DOHH2 (cell line): ENCODE data around the gene OCLN.

Experiments
- H3F3A ChIP-seq: fragments of 200-600 bp; sonication (generic), shearing (Covaris generic); 2 replicates; pipeline ENCODE4 v1.6.0; 2016; ENCODE audit warnings: antibody characterized with exemption, mild to moderate bottlenecking; ENCODE audit not compliant: control insufficient read depth, insufficient read depth
- H3K27ac ChIP-seq: fragments of 200-600 bp; sonication (generic); 2 replicates; pipeline ENCODE4 v1.5.1; 2014; ENCODE audit warnings: low read depth, mild to moderate bottlenecking, low read length, moderate library complexity
- H3K27me3 ChIP-seq: fragments of 200-600 bp; sonication (generic); 2 replicates; pipeline ENCODE4 v1.6.1; 2014; ENCODE audit warnings: mild to moderate bottlenecking, low read length, mixed read lengths; ENCODE audit not compliant: control insufficient read depth
- H3K36me3 ChIP-seq: fragments of 200-600 bp; sonication (generic); 2 replicates; pipeline ENCODE4 v1.6.1; 2014; ENCODE audit warnings: mild to moderate bottlenecking, low read length, moderate library complexity, mixed read lengths; ENCODE audit not compliant: control insufficient read depth
- H3K4me1 ChIP-seq: fragments of 200-600 bp; sonication (generic); 2 replicates; pipeline ENCODE4 v1.6.1; 2014; ENCODE audit warnings: mild to moderate bottlenecking, low read length, mixed read lengths; ENCODE audit not compliant: control insufficient read depth
- H3K4me2 ChIP-seq: fragments of 200-600 bp; sonication (generic); 2 replicates; pipeline ENCODE4 v1.6.0; 2014; ENCODE audit warnings: mild to moderate bottlenecking, low read length, moderate library complexity
- H3K4me3 ChIP-seq: fragments of 200-600 bp; sonication (generic); 2 replicates; pipeline ENCODE4 v1.5.1; 2014; ENCODE audit warnings: mild to moderate bottlenecking, low read length, mixed read lengths
- H3K79me2 ChIP-seq: fragments of 200-600 bp; sonication (generic); 2 replicates; pipeline ENCODE4 v1.6.1; 2014; ENCODE audit warnings: mild to moderate bottlenecking, low read length, mixed read lengths; ENCODE audit not compliant: control insufficient read depth
- H3K9me2 ChIP-seq: fragments of 200-600 bp; sonication (generic); replicated peaks from 2 replicates; pipeline ENCODE4 v1.6.1; 2014; ENCODE audit warnings: mild to moderate bottlenecking, low read length, mixed read lengths; ENCODE audit not compliant: control insufficient read depth
- H3K9me3 ChIP-seq: fragments of 200-600 bp; sonication (generic); 2 replicates; pipeline ENCODE4 v1.6.1; 2014; ENCODE audit warnings: antibody characterized with exemption, low read length, mixed read lengths; ENCODE audit not compliant: control insufficient read depth, insufficient read depth
- H4K20me1 ChIP-seq: fragments of 200-600 bp; sonication (generic); 2 replicates; pipeline ENCODE4 v1.6.0; 2014; ENCODE audit warnings: low read depth, mild to moderate bottlenecking, antibody characterized with exemption, low read length, moderate library complexity; ENCODE audit not compliant: control insufficient read depth, insufficient read depth
- EZH2phosphoT487 ChIP-seq: fragments of 200-600 bp; sonication (generic); IDR thresholded peaks from 2 replicates; pipeline ENCODE4 v1.6.1; 2017; ENCODE audit warnings: borderline replicate concordance, mild to moderate bottlenecking, antibody characterized with exemption, low read length, moderate library complexity, mixed read lengths
- TF ChIP-seq, protein P1 (sequence below): fragments of 200-600 bp; sonication (generic); IDR thresholded peaks from one replicate; pipeline ENCODE4 v1.5.1; 2014; ENCODE audit warnings: antibody characterized with exemption, mild to moderate bottlenecking, low read depth, low read length; ENCODE audit not compliant: poor library complexity, severe bottlenecking

The OCLN gene

DNA sequence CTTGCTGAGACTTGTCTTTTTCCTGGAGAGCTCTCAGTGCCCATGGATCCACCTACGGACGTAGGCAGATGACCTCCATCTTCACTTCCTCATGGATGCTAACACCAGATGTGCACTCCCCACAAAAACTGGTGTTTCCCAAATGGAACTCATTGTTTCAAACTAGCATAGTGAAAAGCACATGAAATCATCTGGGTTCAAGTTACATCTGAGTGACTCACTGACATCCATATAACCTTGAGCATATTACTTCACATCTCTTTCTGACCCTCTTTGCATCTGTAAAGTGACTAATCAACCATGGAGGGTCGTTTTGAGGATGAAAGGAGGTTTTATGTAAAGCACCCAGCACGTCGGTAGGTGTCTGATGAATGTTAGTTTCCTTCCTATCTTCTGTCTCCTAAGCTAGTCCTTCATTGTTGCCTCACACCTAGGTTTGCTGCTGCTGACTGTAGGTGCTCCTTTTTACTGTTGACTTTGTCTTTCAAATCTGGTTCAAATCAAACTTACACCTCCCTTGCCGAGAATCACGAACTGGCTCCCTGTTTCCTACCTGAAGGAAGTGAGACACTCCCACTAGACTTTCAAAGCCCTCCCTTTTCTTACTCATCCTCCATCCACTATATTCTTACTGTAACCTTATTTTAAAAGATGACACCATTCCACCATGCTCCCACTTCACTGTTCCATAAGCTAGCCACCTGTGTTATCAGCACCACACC is 10.3 kb downstream of the OCLN start:
- Histone ChIP-seq H3K27ac (no peak overlapping the region), H3K4me2 (no peak overlapping the region), H3K4me3 (no peak overlapping the region)

DNA sequence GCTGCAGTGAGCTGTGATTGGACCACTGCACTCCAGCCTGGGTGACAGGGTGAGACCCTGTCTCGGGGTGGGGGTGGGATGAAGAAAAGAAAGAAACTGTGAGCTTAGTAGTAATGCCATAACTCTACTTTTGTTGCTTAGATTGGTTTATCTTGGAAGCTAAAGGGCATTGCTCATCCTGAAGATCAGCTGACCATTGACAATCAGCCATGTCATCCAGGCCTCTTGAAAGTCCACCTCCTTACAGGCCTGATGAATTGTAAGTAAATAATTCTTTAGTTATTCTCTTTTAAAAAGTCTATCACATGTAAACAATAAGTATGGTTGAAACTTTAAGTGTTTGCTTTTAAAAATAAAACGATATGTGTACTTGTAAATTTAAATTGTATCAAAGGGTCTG is 11.4 kb downstream of the OCLN start:
- H3K27ac ChIP-seq: no peak overlapping the region
- no peaks in the 10 kb centered on the region for H4K20me1 ChIP-seq
- no peaks in the 10 kb centered on the region for H3K36me3 ChIP-seq
- no peaks in the 10 kb centered on the region for H3F3A ChIP-seq
- H3K4me3 ChIP-seq: no peak overlapping the region
- H3K9me2 ChIP-seq: no peaks in the 10 kb centered on the region
- peaks cover 11% of the 10 kb centered on the region; the same call in 1 of the 2 replicates for H3K27me3 ChIP-seq
- H3K79me2 ChIP-seq: no peaks in the 10 kb centered on the region
- TF ChIP-seq, protein P1, sequence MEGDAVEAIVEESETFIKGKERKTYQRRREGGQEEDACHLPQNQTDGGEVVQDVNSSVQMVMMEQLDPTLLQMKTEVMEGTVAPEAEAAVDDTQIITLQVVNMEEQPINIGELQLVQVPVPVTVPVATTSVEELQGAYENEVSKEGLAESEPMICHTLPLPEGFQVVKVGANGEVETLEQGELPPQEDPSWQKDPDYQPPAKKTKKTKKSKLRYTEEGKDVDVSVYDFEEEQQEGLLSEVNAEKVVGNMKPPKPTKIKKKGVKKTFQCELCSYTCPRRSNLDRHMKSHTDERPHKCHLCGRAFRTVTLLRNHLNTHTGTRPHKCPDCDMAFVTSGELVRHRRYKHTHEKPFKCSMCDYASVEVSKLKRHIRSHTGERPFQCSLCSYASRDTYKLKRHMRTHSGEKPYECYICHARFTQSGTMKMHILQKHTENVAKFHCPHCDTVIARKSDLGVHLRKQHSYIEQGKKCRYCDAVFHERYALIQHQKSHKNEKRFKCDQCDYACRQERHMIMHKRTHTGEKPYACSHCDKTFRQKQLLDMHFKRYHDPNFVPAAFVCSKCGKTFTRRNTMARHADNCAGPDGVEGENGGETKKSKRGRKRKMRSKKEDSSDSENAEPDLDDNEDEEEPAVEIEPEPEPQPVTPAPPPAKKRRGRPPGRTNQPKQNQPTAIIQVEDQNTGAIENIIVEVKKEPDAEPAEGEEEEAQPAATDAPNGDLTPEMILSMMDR: no peak
- TF ChIP-seq EZH2phosphoT487: no peak
- peaks cover 8% of the 10 kb centered on the region for H3K4me1 ChIP-seq
- no peak overlapping the region for H3K4me2 ChIP-seq
- H3K9me3 ChIP-seq: no peaks in the 10 kb centered on the region

More for the DNA sequence above, 10.3 kb downstream of the OCLN start:
- Histone ChIP-seq H3K79me2 (no peaks in the 10 kb centered on the region), H3K9me3 (no peaks in the 10 kb centered on the region), H3K36me3 (no peaks in the 10 kb centered on the region), H3F3A (no peaks in the 10 kb centered on the region), H4K20me1 (no peaks in the 10 kb centered on the region), H3K4me1 (peaks cover 8% of the 10 kb centered on the region), H3K27me3 (peaks cover 11% of the 10 kb centered on the region; the same call in 1 of the 2 replicates), H3K9me2 (no peaks in the 10 kb centered on the region)
- TF ChIP-seq EZH2phosphoT487: no peak
- TF ChIP-seq, protein P1: no peak

DNA sequence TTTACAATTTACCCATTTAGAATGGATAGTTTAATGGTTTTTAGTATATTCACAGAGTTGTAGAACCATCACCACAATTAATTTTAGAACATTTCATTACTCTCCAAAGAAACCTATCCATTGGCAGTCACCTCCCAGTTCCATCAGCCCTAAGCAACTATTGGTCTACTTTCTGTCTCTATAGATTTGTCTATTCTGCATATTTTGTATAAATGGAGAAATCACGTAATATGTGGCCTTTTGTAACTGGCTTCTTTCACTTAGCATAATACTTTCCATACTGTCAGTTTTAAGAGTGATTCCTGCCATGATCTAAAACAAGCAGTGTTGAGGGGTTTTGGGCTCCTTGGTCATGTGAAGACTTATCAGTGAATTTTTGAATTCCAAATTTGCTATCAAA is 12.7 kb downstream of the OCLN start:
- TF ChIP-seq, protein P1: no peak
- TF ChIP-seq EZH2phosphoT487: no peak
- no peaks in the 10 kb centered on the region for H3K79me2 ChIP-seq
- no peak overlapping the region for H3K4me2 ChIP-seq
- H3K27me3 ChIP-seq: peaks cover 9% of the 10 kb centered on the region; the same call in 1 of the 2 replicates
- no peak overlapping the region for H3K27ac ChIP-seq
- no peaks in the 10 kb centered on the region for H3K9me3 ChIP-seq
- no peaks in the 10 kb centered on the region for H4K20me1 ChIP-seq
- peaks cover 8% of the 10 kb centered on the region for H3K4me1 ChIP-seq
- H3K9me2 ChIP-seq: no peaks in the 10 kb centered on the region
- H3K4me3 ChIP-seq: no peak overlapping the region
- H3K36me3 ChIP-seq: no peaks in the 10 kb centered on the region
- H3F3A ChIP-seq: no peaks in the 10 kb centered on the region
